HPDE6-E6E7 (cell line): Measurements from ENCODE around the gene DSCAML1.

Source experiments
- DNase-seq: peaks from one replicate; pipeline ENCODE4 v3.0.0; 2011; ENCODE audit warnings: missing footprints; ENCODE audit errors: extremely low spot score

DSCAML1 gene

DNA sequence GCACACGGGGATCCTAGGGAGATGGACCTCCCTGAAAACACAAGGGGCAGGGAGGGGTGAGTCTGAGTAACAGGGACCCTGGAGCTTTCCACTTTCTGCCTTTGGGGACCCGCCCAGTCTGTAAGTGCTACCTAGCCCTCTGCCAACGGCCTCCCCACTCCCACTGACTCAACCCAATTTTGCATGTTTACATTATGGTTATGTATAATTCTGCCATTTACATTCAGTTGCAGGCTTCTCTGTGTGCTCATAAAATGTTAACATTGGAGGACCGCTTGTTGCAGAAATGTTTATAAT is 105.8 kb downstream of the DSCAML1 start:
- no peak for DNase-seq

DNA sequence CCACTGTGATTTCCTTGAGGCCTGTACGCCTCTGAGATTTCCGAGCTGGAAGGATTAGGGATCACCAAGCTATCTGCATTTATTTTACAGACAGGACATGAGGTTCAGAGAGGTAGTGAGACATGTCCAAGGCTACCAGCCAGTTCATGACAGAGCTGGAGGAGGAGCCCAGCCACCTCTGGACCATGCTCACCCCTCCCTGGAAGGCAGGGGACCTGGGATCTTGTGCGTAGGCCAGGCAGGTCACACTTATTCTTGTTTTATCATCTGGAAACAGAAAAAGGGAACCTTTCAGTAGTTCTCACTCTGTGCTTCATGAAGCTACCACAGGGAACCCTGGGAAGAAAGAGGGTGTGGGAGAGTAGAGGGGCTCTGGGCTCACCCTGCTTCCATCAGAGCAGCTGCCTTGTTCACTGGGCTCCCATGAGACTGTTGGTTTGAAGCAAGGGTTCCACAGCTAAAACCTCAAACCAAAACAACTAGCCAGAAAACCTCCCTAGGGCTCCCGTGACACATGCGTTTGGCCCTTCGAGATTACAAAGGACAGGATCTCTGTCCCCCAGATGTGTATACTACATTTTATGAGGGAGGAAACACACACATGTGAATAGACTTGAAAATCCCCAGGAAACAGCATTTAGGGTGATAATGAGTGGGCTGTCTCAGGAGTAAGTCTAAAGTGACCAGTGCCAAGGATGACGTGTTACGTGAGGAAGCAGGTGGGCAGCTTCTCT is 106.4 kb downstream of the DSCAML1 start:
- DNase-seq: no peak

DNA sequence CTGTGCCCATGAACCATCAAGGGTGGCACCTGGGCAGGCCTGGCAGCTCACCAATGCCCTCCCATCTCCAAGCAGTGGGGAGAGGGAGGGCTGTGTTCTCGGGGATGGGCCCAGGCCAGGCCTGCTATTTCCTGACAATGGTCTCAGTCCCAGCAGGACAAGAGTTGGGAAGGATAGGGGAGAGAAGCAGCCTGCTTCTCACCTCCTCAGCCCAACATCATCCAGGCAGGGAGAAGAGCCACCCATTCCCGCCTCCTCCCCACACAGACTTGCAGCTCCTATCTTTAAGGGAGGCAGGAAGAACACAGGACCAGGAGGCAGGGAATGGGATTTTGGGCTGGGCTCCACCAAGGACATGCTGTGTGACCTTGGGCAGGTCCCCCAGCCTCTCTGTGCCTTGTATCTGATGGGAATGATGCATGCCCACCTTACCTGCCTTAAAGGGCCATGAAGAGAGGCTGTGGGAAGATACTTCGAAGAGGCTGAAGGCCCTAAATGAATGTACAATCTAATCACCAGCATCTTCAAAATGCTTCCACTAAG is 108.7 kb downstream of the DSCAML1 start:
- no peak for DNase-seq

DNA sequence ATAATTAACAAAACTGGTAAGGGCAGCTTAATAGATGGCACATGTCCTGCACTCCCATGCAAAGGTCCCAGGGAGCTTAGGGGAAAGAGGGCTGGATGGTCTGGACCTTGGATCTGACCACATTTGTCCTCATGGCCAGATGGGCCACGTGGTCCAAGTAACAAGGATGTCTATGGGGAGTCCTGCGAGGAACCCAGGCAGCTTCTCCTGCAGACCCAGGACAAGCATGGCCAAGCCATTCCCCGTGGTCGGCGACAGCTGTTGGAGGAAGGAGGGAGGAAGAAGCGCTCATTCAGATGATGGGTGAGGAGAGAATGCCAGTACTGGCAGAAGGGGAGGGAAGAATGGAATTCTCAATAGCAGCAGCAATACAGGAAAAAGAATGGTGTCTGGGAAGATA is 109.2 kb downstream of the DSCAML1 start:
- no peak for DNase-seq

DNA sequence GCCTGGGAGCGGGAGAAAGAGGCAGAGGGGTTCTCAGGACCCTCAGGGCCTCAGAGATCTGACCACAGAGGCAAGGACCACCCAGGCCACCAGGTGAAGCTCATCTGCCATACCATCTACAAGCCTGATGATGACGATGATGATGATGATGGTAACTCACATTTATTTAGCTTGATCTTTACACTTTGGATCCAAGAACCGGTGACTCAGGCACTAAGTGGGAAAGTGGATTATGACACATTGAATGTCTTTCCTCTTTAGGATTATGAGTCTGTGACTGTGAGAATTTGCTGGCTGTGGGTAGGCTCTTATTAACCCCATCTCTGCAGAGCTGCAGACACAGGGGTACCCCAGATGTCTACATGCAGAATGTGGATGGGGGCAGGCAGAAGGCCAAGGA is 110.3 kb downstream of the DSCAML1 start:
- DNase-seq: no peak

DNA sequence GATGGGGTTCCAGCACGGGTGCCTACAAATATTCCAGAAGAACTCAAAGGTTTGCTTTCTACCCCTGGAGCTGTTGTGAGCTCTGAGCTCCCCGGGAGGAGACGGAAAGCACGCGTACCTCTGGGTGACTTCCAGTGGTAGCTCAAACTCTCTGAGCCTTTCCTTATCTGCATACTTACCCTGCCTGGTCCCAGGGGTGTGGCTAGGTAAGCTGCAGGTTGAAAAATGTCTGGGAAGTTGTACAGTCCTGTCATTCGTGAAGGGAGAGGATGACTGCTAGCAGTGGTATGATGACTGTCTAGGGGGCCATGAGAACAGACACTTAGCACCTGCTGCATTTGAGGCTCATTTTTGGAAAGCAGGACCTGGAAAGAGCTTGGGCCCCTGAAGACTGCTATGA is 111.5 kb downstream of the DSCAML1 start:
- no peak for DNase-seq

DNA sequence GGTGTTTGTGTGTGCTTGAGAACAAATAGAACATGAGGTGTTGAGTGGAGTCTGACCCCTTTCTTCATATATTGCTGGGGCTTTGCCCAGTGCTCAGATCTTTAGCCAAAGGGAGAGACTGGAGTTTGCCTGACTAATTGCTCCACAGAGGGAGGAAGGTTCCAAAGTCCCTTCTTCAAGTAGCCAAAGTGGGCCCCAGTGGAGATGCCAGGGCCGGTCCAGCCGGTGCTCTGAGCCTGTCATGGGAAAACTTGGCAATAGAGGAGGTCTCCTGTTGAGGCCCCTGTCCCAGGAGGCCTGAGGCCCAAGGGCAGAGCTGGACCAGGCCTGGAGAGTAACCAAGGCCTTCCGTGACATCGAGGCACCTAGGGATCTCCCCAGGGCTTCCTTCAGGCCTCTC is 112.3 kb downstream of the DSCAML1 start:
- no peak for DNase-seq

DNA sequence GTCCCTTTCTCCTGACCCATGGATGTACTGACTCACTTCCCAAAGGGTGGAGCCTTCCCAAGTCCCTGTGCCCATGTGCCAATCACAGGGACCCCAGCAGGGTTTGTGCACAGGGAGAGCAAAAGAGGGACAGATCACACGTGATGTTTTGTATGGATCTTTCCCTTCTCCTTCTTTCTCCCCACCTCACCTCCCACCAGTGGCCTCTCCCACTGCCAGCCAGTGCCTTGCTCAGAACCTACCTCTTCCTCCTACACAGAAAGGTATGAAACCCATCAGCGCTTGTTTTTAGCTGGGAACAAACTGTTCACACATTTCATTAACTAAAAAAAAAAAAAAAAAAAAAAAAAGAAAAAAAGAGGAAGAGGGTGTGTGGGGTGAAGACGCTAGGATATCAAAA is 112.9 kb downstream of the DSCAML1 start:
- no peak for DNase-seq

DNA sequence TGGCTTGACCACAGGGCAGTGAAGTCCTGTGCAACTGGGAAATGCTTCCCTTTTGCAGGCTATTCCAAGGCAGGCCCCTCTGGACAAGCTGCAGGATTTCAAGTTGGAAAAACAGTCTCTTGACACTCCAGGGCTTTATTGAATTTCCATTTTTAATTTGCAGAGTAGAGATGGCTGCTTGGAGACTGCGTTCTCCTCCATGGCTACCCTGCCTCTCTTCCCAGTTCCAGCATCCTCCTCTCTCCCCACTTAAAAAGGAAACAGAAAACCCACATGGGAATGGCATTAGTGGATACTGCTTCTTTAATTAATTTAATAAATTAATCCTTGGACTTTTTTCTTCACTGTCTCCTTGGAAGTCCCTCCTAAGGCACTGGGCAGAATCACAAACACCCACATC is 115.6 kb downstream of the DSCAML1 start:
- no peak for DNase-seq

DNA sequence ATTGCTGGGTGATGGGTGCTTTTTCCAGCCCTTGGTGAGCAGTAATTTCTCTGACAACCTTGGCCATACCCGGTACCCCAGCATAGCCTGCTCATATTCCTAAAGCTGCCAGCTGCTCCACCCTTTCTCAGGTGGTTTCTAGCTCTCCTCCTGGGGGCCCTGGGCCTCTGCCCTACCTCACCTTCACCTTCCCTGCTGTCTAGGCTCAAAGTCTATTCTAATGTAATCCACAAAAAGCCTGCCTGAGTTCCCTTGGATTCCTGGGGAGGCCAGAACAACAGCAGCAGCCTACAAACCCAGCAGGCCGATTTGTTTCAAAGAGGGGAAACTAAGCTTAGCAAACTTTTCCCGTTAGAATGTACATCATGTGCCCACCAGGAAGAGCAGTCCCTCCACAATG is 117.6 kb downstream of the DSCAML1 start:
- DNase-seq: no peak

DNA sequence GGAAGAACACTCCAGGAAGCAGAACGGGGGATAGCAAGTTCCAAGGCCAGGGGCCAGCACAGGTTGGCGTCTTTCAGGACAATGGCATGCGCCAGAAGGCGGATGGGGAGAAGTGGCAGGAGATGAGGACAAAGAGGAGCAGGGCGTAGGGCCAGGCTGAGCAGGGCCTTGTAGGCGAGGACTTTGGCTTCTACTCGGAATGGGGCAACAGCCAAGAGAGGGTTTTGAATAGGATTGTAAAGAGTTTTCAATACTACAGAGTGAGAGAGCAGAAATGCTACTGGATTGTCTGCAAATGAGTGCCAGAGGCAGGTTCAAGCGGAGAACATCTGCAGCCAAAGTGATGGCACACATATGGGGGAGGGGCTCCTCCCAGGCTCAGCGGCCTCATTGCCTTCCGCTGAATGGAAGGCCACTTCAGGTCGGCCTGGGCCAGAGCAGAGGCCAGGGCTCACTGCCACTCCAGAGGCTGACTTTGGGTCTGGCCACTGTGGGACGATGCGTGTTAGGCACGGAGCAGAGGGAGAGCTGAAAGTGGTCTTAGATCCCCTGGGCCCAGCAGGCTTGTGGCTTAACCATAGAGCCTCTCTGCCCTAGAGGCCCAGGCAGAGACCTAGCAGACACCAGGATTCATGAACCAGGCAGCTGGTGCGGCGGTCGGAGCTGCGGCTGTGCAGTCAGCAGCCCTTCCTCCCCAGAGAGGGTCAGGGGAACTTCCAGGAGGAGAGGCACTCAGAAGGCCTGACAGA is 118.2 kb downstream of the DSCAML1 start:
- no peak for DNase-seq

DNA sequence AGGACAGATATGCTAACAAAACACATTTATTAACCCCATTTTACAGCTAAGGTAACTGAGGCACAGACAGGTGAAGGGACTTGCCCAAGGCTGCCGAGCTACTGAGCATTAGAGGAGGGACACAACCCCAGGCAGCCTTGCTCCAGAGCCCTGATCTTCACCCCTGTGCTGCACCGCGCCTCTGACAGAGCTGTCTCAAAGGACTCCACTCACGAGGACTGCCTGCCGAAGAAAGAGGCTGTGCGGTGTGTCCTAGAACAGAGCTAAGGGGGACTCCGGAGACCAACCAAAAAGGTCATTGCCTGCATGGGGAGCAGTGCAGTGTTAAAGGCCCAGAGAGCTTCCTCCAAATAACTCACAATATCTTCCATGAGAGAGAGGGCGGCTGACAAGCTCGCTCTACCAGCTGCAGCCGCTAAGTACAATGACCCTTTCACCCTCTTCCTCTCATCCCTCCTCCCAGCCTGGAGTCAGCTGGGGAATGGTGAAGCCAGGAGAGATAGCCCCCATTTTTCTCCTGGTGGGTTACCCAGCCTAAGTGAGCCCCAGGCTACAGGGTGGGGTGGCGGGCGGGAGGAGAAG is 119.2 kb downstream of the DSCAML1 start:
- DNase-seq: no peak

DNA sequence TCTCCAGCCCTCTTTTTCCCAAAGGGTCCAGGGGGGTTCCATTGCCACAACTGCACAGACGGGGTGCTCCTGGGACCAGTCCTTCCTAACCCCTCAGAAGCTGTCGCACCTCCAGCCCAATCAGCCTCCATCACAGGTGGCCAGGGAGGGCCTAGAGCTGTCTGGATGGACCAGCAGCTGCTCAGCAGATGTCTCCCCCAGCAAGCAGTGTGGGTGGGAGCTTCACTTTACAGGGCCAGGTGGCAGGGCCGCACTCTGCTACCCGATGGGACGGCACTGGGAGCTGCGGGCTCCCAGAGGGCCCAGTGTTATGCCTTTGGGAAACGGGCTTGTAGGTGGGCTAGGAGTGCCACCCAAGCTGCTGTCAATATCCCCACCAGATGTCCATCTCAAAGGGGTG is 120.5 kb downstream of the DSCAML1 start:
- no peak for DNase-seq

DNA sequence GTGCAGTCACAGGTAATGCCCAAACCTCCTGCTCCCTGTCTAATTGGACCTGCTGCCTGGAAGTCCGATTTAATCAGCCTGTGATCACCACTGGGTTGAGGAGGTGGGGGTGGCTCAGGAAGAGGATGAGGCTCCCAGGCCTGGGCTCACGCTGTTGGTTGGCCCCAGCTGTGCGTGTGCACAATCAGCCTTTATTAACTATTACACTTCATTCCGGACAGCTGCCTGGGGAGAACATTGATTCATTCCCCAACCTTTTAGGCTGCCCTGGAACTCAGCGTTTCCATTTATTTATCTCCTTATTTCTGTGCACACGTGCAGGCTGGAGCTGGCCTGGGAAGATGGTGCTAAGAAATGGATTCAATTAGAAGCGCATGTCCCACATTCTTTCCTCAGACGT is 123.4 kb downstream of the DSCAML1 start:
- DNase-seq: no peak

DNA sequence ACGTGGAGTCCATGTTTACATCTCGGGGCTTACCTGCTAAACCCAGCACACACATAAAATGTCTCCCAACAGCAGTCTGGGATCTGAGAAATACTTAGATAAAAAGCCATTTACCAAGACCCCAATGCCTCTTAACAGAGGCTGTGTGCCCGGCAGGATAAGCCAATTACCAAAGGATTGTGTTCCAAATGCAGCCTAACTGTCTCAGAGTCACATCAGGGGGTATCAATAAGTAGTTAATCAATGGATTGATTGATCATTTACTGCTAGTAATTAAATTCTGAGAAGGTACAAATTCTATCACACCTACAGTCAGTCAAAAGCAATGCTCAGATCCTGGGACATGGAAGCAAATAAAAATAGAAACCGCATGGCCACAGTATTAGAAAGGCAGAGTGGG is 125.6 kb downstream of the DSCAML1 start:
- DNase-seq: no peak

DNA sequence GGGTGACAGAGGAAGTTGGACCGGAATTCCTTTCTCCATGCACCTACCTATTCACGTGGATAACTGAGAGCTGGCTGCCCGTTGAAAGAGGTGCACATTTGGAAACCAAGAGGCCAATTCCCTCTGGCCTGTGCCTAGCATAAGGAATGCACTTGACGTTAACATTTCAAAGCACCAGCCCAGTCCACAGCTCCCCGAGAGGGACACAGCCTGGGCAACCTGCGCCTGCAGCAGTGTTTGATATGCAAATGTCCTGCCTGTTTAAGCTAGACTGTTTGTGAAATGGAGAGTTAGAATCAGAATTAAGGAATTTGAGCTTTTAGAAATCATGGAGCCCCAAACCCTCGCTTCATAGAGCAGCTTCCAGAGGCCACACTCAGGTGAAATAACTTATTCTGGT is 126.1 kb downstream of the DSCAML1 start:
- DNase-seq: no peak

DNA sequence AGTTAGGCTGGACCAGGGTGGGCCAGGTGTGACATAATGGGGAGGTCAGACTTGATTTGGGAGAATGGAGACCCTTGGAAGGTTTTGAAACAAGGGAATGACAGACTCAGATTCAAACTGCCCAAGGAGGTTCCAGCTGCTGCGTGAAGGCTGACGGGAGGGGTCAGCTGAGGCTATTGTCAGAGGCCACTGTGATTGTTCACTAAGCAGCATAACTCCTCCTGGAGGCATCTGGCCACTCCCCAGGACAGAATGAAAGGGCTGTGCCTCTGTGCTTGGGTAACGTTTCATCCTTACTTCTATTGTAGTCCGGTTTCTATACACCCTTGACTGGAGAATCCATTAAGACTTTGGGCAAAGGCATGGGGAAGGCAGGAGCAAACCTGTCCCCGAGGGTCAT is 126.6 kb downstream of the DSCAML1 start:
- DNase-seq: no peak

DNA sequence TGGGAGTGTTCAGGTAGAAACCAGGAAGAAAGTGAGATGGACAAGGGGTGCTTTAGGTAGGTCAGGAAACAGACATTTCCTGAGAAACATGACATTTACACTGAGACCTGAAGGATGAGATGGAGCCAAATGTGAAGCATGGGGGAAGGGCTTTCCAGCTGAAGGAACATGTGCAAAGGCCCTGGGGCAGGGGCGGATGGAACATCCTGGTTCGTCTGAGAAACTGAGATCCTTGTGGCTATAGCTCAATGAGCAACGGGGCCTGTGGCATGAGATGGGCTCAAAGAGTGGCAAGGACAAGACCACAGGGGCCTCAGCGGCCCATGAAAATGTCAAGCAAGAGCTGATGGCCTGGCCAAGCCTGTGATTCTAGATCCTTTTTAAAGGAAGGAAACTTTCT is 127.4 kb downstream of the DSCAML1 start:
- DNase-seq: no peak

DNA sequence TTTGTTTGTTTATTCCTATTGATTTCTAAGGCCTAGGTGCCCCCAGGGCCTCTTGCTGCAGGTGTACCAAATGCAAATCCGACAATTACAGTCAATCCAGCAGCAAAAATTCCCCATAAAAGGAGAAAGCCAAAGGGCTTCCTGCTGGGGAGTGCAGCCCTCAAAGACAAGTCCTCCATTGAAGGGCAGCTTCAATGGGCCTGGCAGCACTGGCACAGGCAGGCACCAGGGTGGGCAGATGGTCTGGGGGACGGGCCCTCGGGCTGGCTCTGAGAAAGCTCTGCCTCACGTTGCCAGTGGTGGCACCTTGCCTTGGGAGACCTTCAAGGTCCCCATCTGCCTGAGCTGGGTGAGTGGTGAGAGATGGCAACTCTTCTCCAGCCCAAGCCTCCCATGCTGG is 128.0 kb downstream of the DSCAML1 start:
- no peak for DNase-seq

DNA sequence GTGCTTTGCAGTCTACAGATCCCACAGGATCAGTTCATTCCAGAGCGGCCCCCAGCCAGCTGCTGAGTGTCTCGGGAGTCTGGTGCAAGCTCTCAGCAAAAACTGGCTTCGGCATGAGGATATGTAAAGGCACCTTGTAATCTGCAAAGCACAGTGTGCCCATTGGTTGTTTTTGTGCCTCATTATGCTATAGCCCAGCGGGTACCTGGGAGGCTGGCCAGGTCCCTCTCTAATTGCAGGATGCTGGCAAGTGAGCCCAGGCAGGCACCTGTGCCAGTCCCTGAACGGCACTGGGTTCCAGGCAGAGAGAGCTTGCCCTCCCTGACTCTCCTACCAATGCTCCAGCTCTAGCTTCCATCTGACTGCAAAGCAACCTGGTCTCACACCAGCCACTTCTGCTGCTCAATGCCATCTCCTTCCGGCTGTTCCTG is 128.7 kb downstream of the DSCAML1 start:
- DNase-seq: no peak

DNA sequence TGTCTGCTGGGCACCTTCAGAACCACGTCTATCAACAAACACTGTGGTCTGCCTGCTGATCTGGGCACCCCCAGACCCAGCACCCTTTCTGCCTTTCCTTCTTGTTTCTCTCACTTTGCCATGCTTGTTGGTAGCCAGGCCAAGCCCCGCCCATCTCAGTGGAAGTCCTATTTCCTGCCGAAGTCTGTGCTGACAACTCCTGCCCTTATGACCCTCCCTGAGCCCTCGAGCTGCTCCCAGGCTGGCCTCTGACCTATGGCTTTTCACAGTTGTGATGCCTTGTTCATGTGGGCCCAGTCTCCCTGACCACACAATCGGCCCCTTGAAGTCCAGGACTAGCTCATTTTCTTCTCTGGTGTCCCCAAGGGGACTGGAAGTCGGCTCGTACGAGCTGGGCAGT is 132.1 kb downstream of the DSCAML1 start:
- no peak for DNase-seq

DNA sequence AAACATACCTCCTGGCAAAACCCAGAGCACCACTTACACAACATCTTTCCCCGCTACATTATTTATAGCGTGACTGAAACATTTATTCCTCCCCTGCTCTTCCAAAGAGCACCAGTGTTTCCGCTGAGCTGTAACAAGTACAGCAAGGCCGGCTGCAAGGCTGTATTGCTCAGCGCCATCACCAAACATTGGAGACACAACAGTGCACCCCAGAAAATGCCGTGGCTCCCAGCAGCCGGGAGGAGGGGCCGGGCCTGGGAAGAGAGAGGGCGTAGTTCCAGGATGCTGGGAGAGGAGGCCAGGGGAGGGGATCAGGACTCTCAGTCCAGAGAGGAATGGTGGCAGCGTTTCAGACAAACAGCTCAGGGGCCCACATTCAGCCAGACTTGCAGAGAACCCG is 133.2 kb downstream of the DSCAML1 start:
- DNase-seq: no peak

DNA sequence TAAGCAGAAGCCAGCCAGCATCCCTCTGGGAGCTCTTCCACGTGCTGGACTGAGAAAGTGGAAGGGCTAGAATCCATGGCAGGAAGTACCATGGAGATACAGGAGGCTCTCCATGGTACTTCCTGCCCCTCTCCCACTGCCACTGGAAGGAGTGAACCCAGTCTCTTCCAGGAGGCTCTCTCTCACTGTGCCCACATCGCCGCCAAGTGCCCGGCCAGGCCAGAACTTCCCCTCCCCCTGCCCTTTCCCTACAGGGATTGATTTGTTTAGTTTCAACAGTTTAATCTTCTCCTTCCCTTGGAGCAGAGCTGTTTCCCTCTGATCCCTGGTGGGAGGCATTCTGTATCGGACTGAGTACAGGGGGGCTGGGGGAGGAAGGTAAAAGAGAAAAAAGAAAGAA is 133.6 kb downstream of the DSCAML1 start:
- DNase-seq: no peak
